ENCODE data around the gene ANKRD24.
A peak's percentile ranks its signal among the peaks of the same experiment; 100 is the strongest.

ANKRD24 gene

GRCh38 chr19:4267101-4267900 is 84.8 kb downstream of the ANKRD24 start (continued):
- TF ChIP-seq BCL6B (tag by site-specific recombination; IDR thresholded peaks at IDR 0.05) (no peak), ZNF132 (tag by site-specific recombination; IDR thresholded peaks at IDR 0.05; ENCODE audit: borderline replicate concordance) (no peak), GLIS1 (tag by site-specific recombination; IDR thresholded peaks at IDR 0.05) (peak; percentile 22; the same call in 1 of the 2 replicates), ZNF555 (tag by site-specific recombination; conservative IDR thresholded peaks at IDR 0.05) (no peak), ZNF645 (tag by site-specific recombination; IDR thresholded peaks at IDR 0.05) (no peak), ZNF549 (tag by site-specific recombination; IDR thresholded peaks at IDR 0.05) (no peak), ZNF37A (tag by site-specific recombination; IDR thresholded peaks at IDR 0.05) (no peak), ZBTB7A (tag by site-specific recombination; IDR thresholded peaks at IDR 0.05; ENCODE audit: low read depth) (0 out of 2 replicates have a peak, but pooled peaks have one; percentile 46)

- no peak for TF ChIP-seq GFI1B (tag by site-specific recombination; IDR thresholded peaks at IDR 0.05)
- TF ChIP-seq SP2 (tag by site-specific recombination; IDR thresholded peaks at IDR 0.05), result 0 out of 2 replicates have a peak, but pooled peaks have one; percentile 4
- CTCF ChIA-PET, result interaction anchor here (0.5 to 4.3 kb wide), 17 partner anchors 9 to 554 kb away, joined by 3 to 92 read pairs (median 9); partner anchors contain the start of genes CHAF1A, LRG1, MPND and SH3GL1
- no peak overlapping the region for H3K27ac ChIP-seq (ENCODE audit: extremely low read depth, low read depth, low read length)
- H3K4me3 ChIP-seq (ENCODE audit: low read depth, low read length), result no peak overlapping the region
- POLR2A ChIA-PET, result interaction anchor here (0.6 to 1.4 kb wide), 7 partner anchors 47 to 257 kb away, joined by 3 to 11 read pairs (median 4); partner anchors contain the start of gene CHAF1A
- H3K36me3 ChIP-seq (ENCODE audit: control insufficient read depth in 2 of 2, insufficient read depth in 1 of 2, low read length in 2 of 2), result peaks cover 13 to 29% of the 10 kb centered on the region in 2 experiments; a peak in 2 of 3 replicates
- H3K4me1 ChIP-seq (ENCODE audit: control insufficient read depth, insufficient read depth, low read length), result no peaks in the 10 kb centered on the region
- no peaks in the 10 kb centered on the region for H3K9me3 ChIP-seq (ENCODE audit: control insufficient read depth, insufficient read depth, low read depth, low read length)
Observed at GRCh38 chr19:4267901-4268815, 85.7 kb downstream of the ANKRD24 start.

- ChIA-PET POLR2A (interaction anchor here (0.6 to 1.4 kb wide), 2 partner anchors 56 to 74 kb away, joined by 3 read pairs; no protein-coding TSS in a partner anchor), CTCF (interaction anchor here (2.0 to 4.3 kb wide), 6 partner anchors 8 to 256 kb away, joined by 8 to 92 read pairs (median 33); partner anchors contain the start of genes CHAF1A, MPND and SH3GL1)
- TF ChIP-seq ZNF548 (tag by site-specific recombination; IDR thresholded peaks at IDR 0.05) (no peak), GLIS1 (tag by site-specific recombination; IDR thresholded peaks at IDR 0.05) (peak; percentile 29; the same call in 1 of the 2 replicates), ZBTB10 (tag by site-specific recombination; IDR thresholded peaks at IDR 0.05) (no peak), ZSCAN4 (tag by site-specific recombination; IDR thresholded peaks at IDR 0.05) (no peak), ZNF19 (tag by site-specific recombination; IDR thresholded peaks at IDR 0.05; ENCODE audit: low read depth) (no peak), ZNF2 (tag by site-specific recombination; IDR thresholded peaks at IDR 0.05) (no peak)
- Histone ChIP-seq H3K36me3 (ENCODE audit: control insufficient read depth in 2 of 2, insufficient read depth in 1 of 2, low read length in 2 of 2) (peaks cover 13 to 27% of the 10 kb centered on the region in 2 experiments; a peak in 2 of 3 replicates), H3K9me3 (ENCODE audit: control insufficient read depth, insufficient read depth, low read depth, low read length) (no peaks in the 10 kb centered on the region), H3K4me3 (ENCODE audit: low read depth, low read length) (no peak overlapping the region), H3K4me1 (ENCODE audit: control insufficient read depth, insufficient read depth, low read length) (no peaks in the 10 kb centered on the region), H3K27ac (ENCODE audit: extremely low read depth, low read depth, low read length) (no peak overlapping the region)
Observed at GRCh38 chr19:4268816-4269430, 86.4 kb downstream of the ANKRD24 start.
